Measurements from ENCODE around the gene URGCP. TPM values are rescaled to one million over a fixed set of nuclear protein-coding genes. Genes with fewer than 3 reads are reported as not detected.

URGCP gene
- total RNA-seq, 2 donors from 2014 or later = 15.6 to 22.1 TPM

DNA sequence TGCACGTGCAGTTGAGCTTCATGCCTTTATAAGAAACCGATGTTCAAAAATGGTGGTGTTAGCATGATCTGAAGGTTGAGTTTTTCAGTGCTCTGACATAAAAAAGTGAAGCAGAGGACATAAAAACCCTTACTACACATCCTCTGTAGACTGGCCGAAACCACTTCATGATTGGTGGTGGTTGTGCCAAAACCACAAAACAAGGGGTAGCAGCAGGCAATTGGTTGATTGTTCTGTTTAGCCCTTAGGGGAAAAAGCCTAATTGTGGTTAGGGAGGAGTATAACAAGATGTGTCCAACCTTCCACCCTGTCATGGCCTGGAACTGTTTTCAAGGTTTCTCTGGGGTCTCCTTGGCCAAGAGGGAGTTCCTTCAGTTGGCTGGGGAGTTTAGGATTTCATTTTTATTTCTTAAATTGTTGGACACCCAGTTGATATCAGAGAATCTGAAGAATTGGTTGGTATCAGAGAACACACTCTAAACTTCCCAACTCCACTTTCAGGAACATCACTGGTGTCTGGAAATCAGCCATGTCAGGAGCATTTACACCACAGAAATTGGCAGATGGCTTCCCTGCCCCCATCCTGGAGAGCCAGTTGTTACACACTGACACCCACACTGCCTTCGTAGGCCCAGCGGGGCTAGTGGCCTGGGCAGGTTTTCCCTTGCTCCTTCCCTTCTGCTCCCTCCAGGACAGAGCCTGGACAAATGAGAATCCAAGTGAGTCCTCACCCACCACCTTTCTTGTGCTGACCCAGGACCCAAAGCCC lies 55.9 kb downstream of the URGCP start:
- 87 to 93% methylated on average over 5 of the region's 5 CpGs for WGBS, 2 donors
- Histone ChIP-seq H3K36me3 (replicated peaks in 1 of 2; ENCODE audit: insufficient read depth in 1 of 2, low read depth in 2 of 2) (no peaks in the 10 kb centered on the region), H3K4me3 (no peak overlapping the region), H3K9me3 (no peaks in the 10 kb centered on the region), H3K27me3 (no peaks in the 10 kb centered on the region), H3K27ac (no peak overlapping the region), H3K4me1 (no peaks in the 10 kb centered on the region)
- DNase-seq (no peak), ATAC-seq (no peak)
- intact Hi-C loops (cut with DNase I) = no loop called here
- TF ChIP-seq POLR2A (IDR thresholded peaks at IDR 0.05) = no peak
- TF ChIP-seq, protein P1, sequence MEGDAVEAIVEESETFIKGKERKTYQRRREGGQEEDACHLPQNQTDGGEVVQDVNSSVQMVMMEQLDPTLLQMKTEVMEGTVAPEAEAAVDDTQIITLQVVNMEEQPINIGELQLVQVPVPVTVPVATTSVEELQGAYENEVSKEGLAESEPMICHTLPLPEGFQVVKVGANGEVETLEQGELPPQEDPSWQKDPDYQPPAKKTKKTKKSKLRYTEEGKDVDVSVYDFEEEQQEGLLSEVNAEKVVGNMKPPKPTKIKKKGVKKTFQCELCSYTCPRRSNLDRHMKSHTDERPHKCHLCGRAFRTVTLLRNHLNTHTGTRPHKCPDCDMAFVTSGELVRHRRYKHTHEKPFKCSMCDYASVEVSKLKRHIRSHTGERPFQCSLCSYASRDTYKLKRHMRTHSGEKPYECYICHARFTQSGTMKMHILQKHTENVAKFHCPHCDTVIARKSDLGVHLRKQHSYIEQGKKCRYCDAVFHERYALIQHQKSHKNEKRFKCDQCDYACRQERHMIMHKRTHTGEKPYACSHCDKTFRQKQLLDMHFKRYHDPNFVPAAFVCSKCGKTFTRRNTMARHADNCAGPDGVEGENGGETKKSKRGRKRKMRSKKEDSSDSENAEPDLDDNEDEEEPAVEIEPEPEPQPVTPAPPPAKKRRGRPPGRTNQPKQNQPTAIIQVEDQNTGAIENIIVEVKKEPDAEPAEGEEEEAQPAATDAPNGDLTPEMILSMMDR (IDR thresholded peaks at IDR 0.05) = no peak

DNA sequence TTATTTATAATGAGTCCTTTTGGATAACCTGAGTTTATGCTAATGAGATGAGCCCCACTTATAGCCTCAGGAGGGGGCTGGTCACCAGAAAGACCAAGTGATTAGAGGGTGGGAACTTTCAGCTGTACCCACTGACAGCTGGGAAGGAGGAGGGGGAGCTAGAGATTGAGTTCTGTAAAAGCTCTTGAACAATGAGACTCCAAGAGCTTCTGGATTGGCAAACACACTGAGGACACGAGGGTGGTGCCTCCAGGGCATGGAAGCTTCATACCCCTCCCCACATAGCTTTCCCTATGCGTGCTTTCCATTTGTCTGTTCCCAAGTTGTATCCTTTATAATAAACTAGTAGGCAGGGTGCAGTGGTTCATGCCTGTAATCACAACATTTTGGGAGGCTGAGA lies 57.3 kb downstream of the URGCP start:
- H3K4me3 ChIP-seq = no peak overlapping the region
- ATAC-seq = no peak
- H3K4me1 ChIP-seq = no peaks in the 10 kb centered on the region
- 44% methylated on average over 2 of the region's 2 CpGs for WGBS, 2 donors
- no peak overlapping the region for H3K27ac ChIP-seq
- intact Hi-C loops (cut with DNase I) = loop anchor here (10.0 kb wide), 1 partner anchor 274 kb away; no protein-coding TSS in a partner anchor
- TF ChIP-seq, protein P1 (IDR thresholded peaks at IDR 0.05) = no peak
- no peak for TF ChIP-seq POLR2A (IDR thresholded peaks at IDR 0.05)
- no peak for DNase-seq
- no peaks in the 10 kb centered on the region for H3K36me3 ChIP-seq (replicated peaks in 1 of 2; ENCODE audit: insufficient read depth in 1 of 2, low read depth in 2 of 2)
- no peaks in the 10 kb centered on the region for H3K9me3 ChIP-seq
- H3K27me3 ChIP-seq = no peaks in the 10 kb centered on the region

DNA sequence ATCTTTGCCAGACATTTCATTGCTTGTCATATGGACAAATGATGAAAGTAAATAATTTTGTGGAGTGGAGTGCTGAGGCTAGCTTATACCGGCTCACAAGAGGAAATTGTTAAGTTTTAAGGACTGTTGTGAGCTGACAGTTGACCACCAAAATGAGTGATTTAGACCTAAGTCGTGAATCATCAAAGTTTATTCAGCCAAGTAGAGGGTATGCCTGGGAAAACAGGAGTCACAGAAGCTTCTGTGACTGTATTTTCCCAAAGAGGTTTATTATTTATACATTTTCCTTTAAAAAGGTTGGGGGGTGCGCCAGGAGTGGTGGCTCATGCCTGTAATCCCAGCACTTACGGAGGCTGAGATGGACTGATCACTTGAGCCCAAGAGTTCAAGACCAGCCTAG lies 58.9 kb downstream of the URGCP start:
- WGBS, 2 donors = 45 to 53% methylated on average over 3 to 4 of the region's 4 CpGs
- Histone ChIP-seq H3K4me1 (no peaks in the 10 kb centered on the region), H3K27me3 (no peaks in the 10 kb centered on the region), H3K27ac (no peak overlapping the region), H3K9me3 (no peaks in the 10 kb centered on the region), H3K4me3 (no peak overlapping the region), H3K36me3 (replicated peaks in 1 of 2; ENCODE audit: insufficient read depth in 1 of 2, low read depth in 2 of 2) (no peaks in the 10 kb centered on the region)
- TF ChIP-seq, protein P1 (IDR thresholded peaks at IDR 0.05) = no peak
- no peak for TF ChIP-seq POLR2A (IDR thresholded peaks at IDR 0.05)
- ATAC-seq (no peak), DNase-seq (no peak)
- intact Hi-C loops (cut with DNase I) = loop anchor here (10.0 kb wide), 1 partner anchor 273 kb away; no protein-coding TSS in a partner anchor

DNA sequence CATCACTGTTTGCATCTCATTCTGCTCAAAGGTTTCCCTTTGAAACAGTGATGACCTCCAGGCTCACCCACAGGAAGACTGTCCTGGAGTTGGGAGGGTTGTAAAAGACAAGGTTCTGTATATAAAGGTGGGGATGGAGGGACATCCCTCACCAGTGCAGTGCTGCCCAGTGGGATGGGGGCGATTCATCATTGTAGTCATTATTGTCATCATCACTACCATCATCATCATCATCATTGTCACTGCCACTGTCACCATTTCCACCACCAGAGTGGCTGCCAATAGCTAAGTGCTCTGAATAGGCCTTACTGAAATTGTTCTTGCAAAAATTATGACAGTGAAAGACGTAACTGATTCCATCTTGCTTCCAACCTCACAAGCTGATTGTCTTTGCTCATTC lies 61.7 kb downstream of the URGCP start:
- H3K27me3 ChIP-seq = no peaks in the 10 kb centered on the region
- H3K4me1 ChIP-seq = no peaks in the 10 kb centered on the region
- H3K27ac ChIP-seq = no peak overlapping the region
- 50 to 66% methylated on average over 2 of the region's 2 CpGs for WGBS, 2 donors
- ATAC-seq (no peak), DNase-seq (no peak)
- TF ChIP-seq, protein P1 (IDR thresholded peaks at IDR 0.05) = no peak
- no peak for TF ChIP-seq POLR2A (IDR thresholded peaks at IDR 0.05)
- H3K4me3 ChIP-seq = no peak overlapping the region
- H3K9me3 ChIP-seq = no peaks in the 10 kb centered on the region
- intact Hi-C loops (cut with DNase I) = loop anchor here (10.0 kb wide), 1 partner anchor 270 kb away; no protein-coding TSS in a partner anchor
- no peaks in the 10 kb centered on the region for H3K36me3 ChIP-seq (replicated peaks in 1 of 2; ENCODE audit: insufficient read depth in 1 of 2, low read depth in 2 of 2)

DNA sequence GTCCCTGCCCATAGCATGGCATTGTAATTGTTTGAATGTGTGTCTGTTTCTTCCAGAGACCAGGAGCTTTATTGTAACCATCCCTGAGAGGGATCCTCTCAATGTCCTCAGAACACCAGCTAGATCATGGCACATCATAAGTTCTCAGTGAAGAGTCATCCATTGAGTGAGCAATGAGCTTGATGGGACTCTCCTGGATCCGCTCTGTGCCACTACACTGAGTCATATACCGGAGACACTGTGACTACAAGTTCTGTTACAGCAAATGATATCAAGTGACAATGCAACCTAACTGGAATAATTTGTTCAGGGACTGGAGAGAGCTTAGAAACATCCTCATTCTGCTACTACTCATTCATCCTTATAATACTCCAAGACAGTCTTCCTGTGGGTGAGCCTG lies 62.1 kb downstream of the URGCP start:
- WGBS, 2 donors = 94 to 100% methylated on average over 2 of the region's 2 CpGs
- intact Hi-C loops (cut with DNase I) = loop anchor here (10.0 kb wide), 1 partner anchor 269 kb away; no protein-coding TSS in a partner anchor

More for the DNA sequence above, 62.1 kb downstream of the URGCP start:
- H3K9me3 ChIP-seq = no peaks in the 10 kb centered on the region
- peaks cover 1% of the 10 kb centered on the region for H3K4me1 ChIP-seq
- H3K27ac ChIP-seq = no peak overlapping the region
- no peak overlapping the region for H3K4me3 ChIP-seq
- TF ChIP-seq POLR2A (IDR thresholded peaks at IDR 0.05) = no peak
- TF ChIP-seq, protein P1 (IDR thresholded peaks at IDR 0.05) = no peak
- H3K27me3 ChIP-seq = no peaks in the 10 kb centered on the region
- DNase-seq (no peak), ATAC-seq (no peak)
- no peaks in the 10 kb centered on the region for H3K36me3 ChIP-seq (replicated peaks in 1 of 2; ENCODE audit: insufficient read depth in 1 of 2, low read depth in 2 of 2)
